NK-92 treated with Interleukin-12 subunit alpha and Interleukin-12 subunit beta, amount 100 ng/mL, for 24 hours (cell line): ENCODE results near the gene SLC6A12.

Experiments
- DNase-seq: peaks from one replicate; lab custom pipeline; 2025; lab: John Stamatoyannopoulos, UW

The SLC6A12 gene

DNA sequence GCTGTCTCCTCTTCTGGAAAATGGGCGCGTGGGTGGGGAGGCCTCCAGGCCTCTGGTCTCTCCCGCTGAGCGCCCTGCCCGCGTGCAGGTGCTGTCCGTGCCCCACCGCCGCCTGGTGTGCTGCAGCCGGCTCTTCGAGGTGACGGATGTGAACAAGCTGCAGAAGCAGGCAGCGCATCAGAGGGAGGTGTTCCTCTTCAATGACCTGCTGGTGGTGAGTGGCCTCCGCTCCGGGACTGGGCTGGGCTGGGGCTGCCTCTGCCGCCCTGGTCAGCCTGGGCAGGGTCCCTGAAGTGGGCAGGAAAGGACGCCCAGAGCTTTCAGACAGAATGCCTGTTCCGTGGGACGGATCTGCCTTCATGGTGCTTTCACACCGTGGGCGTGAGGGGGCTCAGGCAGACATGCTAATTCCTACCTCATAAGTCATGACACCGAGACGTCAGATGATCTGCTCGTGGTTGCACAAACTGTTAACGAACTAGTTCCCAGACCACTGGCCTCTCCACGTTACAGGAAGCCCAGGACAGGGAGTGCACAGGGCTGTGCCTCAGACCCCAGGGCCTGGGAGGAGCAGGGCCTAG is 50.5 kb downstream of the SLC6A12 start:
- no peak for DNase-seq

- no peak for DNase-seq
These were observed 51.3 kb downstream of the SLC6A12 start for GRCh38 chr12:162467-163307.

DNA sequence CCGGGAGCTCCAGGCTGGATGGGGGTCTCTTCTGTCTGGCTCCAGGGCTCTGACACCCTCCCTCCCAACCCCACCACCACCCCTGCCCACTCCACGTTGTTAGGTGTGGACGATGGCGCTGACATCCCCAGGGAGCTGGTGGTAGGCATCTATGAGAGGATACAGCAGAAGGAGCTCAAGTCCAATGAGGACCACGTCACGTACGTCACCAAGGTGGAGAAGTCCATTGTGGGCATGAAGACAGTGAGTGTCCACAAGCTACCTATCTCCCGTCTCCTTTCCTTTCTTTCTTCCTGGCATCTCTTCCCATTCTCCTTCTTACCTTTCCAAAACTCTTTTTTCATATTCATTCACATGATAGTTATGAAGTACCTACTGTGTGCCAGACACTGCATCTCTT is 52.1 kb downstream of the SLC6A12 start:
- no peak for DNase-seq

DNA sequence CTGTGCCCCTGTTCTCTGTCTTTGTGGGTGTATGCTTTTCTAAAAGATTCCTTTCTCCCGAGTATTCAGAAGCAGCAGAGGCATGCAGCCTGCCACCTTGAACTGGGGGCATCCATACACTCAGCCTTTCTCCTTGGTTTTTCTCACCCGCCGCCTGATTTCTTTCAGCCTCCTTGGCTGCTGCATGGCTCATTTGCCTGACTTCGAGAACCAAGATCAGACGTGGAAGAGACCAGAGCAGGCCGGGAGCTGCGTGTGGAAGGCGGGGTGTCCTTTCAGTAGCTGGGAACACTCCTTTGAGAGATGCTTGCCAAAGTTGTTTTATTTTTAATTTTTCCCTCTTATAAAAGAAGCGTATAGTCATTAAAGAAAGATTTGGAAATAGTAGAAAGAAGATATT is 53.1 kb downstream of the SLC6A12 start:
- DNase-seq = no peak

DNA sequence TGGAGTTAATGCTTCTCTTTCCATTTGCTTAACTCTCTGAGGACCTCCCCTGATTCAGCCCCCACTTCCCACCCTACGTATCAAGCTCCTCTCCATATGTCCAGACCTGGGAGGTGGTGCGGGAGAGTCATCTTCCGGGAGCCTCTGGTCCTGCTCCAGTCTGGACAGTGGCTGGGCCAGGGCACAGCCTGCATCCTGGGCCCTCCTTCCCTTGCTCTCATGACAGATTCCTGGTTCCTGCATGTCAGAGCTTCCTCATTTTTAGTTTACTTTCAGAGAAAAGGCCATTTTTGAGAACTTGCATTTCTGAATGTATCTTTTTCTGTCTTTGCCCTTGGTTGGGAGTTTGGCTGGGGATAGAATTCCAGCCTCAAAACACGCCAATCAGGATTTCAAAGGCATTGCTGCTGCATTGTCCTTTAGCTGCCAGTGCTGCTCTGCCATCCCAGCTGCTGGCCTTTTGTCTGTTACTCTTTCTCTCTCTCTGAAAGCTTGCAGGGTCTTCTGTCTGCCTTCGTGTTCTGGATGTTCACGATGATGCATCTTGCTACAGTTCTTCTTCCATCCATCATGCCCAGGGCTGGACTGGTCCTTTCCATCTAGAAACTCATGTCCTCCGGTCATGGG is 54.7 kb downstream of the SLC6A12 start:
- no peak for DNase-seq

GRCh38 chr12:157644-158043 is 56.3 kb downstream of the SLC6A12 start:
- DNase-seq = no peak

GRCh38 chr12:156945-157344 is 57.0 kb downstream of the SLC6A12 start:
- no peak for DNase-seq

GRCh38 chr12:155646-156045 is 58.3 kb downstream of the SLC6A12 start:
- DNase-seq = no peak

DNA sequence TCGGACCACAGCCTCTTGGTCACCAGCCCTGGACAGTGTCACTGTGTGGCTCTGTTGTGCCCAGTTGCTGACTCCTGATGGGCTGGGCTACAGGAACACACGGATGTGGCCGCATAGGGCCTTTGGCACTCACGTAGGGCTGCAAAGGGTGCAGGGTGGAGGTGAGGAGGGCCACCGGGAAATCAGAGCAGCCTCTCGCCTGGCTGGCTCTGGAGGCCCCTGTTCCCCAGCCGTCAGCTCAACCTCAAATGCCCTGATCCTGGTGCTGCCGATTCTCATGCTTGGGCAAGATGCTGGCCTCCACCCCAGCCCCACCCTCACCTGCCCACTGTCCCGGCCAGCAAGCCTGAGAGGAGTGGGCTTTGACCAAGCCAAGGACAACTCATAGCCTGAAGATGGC is 59.0 kb downstream of the SLC6A12 start:
- DNase-seq = no peak

DNA sequence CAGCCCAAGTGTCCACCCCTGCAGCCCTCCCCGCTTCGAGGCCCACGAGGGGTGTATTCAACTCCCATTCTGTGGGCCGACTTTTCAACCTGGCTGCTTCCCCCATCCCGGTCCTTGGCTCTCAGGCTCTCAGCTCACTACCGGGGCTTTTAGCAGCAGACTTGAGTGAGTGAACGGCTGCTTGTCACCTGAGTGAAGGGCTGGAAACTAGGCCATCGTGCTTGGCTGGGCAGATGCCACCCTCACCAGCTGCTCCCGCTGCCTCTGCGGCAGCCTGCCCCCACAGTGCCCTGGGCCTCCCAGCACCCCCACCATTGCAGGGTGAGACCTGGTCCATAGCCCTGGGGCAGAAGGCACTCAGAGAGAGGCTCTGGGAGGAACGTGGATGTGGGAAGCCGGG is 59.9 kb downstream of the SLC6A12 start:
- no peak for DNase-seq

DNA sequence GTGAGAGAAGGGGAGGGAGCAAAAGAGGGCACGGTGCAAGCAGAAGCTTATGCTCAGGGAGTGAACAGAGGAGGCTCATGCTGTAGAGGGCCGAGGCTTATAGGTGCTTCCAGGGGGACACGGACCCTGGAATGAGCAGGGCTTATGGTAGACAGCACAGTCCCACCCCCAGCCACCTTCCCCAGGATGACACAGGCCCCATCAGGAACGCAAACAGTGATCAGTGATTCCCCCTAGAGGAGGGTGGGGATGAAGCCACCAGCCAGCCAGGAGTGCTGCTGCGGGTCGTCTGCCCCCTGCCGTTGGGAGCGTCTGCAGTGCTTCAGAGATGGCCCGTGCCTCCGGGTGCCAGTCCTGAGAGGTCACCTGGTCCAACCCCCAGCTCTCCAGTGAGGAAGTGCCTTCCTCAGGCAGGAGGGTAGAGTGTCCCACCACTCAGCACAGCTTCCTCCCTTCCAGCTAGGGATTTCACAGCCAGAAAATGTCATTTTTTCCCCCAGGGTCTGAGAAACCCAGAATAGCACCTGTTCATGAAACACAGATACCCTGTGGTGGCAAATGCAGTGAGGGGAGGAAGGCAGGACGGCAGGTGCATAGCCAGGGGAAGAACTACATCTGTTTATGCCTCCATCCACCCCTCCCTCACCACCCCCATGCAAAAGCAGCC is 60.7 kb downstream of the SLC6A12 start:
- peak; percentile 8 for DNase-seq

- no peak for DNase-seq
These were observed 61.5 kb downstream of the SLC6A12 start for GRCh38 chr12:152440-152839.

DNA sequence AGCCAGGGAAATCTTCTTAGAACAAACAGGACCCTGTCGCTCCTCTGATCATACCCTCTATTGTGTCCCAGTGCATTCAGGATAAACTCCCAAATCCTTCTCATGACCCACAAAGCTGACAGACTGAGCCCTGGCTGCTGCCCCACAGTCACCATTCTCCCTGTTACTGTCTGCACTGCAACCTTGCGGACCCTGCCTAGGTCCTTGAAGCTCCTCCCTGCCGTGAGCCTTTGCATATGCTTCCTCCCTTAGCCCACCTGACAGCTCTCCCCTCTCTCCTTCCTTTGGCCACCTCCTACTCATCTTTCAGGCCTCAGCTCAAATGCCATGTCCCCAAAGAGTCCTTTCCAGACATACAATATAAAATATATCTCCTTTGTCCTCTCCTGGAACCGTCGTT is 62.4 kb downstream of the SLC6A12 start:
- DNase-seq = no peak

GRCh38 chr12:148676-149416 is 65.1 kb downstream of the SLC6A12 start:
- DNase-seq = no peak

DNA sequence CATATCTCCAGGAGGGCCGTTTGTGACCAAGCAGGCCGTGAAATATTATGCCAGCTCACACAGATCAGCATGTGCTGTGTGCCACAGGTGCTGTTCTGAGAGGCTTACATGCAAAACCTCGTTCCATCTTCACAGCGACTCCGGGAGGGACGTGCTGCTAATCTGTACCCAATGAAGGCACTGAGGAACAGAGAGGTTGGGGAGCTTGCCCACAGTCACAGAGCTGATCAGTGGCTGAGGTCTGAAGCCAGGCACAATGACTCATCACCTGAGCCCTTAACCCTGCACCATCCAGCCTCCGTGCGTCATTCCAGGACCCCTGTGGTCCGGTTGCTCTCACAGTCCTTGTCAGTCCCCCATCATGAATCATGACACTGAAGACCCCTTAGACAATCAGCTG is 66.7 kb downstream of the SLC6A12 start:
- DNase-seq = no peak

DNA sequence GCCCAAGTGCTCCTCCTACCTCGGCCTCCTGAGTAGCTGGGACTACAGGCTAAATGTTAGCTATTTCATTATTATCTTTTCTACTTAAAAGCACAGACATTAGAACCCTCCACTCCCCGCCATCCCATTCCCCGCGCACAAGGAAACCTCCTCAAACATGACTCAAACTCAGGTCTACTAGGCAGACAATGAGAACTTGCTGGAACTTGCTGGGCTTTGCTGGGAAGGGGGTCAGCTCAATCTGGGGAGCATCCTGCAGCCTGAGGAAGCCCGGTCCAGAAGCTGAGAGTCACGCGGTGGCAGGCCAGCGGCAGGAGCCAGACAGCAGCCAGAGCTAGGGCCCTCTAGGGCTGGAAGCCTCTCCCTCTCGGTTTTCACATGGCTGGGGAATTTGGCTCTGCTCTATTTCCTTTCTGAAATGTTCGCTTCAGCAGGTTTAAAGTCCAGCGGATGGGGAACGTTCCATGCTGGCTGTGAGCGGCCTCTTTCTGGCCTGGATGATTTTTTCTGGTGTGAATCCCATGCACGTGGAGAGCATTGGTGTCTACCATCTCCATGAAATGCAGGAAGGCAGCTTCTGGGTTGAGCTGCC is 68.5 kb downstream of the SLC6A12 start:
- no peak for DNase-seq

- no peak for DNase-seq
These were observed 69.2 kb downstream of the SLC6A12 start for GRCh38 chr12:144650-145284.

DNA sequence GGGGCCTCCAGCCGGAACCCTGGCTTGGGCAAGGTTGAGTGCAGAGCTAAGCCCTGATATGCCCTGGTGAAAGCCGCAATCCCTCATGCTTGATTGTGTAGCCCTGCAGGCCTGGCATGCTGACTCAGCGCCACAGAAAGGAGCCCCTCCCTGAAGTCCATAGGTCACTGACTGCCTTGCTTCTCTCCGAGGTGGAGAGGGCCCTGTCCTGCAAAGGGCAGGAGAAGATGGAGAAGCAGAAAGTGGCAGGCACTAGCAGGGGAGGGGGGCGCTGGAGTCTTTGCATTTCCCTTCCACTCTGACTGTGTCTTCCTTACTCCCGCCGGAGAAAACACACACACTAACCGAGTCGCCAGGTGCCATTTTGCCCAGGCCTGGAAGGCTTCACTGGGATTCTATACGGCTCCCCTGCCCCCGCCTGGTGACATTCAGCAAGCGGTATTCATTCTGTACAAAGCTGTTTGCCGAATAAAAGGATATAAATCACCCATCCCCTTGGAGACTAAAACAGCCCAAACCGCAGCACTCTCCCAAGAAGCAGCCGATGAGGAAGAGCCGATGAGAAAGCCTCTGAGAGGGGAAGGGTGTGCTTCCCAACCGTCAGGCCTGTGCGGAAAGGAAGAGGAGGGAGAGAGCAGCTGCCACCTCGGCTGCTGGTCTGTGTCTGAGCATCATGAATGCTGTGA is 69.8 kb downstream of the SLC6A12 start:
- no peak for DNase-seq

DNA sequence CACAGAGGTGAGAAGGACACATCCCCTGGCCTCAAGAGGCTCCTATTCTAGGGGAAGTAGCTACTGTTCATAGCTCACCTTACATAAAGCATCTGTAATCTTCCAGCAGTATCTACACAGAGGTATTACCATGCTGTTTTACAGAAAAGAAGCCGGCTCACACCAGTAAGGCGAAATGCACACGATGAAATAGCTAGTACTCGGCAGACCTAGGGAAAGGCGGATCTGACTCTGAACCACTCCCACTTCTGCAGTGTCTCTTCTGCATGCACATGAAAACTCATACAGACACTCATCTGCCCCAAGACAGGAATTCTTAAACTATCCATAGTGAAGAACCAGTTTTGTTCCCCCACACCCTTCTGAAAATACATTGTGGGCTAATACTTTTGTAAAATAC is 73.8 kb downstream of the SLC6A12 start:
- no peak for DNase-seq
